Keratinocyte (primary cell): ENCODE results near the gene XRCC1. TPM values are rescaled to one million over a fixed set of nuclear protein-coding genes. Genes with fewer than 3 reads are reported as not detected.
"Not testable (repeated sequence)": the region's sequence is repeated elsewhere in the genome, so short reads cannot be mapped to it uniquely, and the experiment has no call there.

Source experiments
- DNase-seq: peaks from one replicate; pipeline ENCODE4 v3.0.0-alpha.2; 2011; ENCODE audit warnings: low read depth, missing footprints, low spot score
- FAIRE-seq: peaks from 2 replicates; lab custom pipeline; 2011; peaks lifted over from hg19 to GRCh38; lab: Jason Lieb, UNC
- H2AFZ ChIP-seq: 2 replicates; pipeline ENCODE4 v1.6.0; 2012; ENCODE audit warnings: low read length, control low read depth, inconsistent platforms; ENCODE audit not compliant: control insufficient read depth
- H3K27ac ChIP-seq: 2 replicates; pipeline ENCODE4 v1.5.1; 2011; ENCODE audit warnings: low read length; ENCODE audit not compliant: control insufficient read depth, insufficient read depth
- H3K27me3 ChIP-seq: 3 replicates; pipeline ENCODE4 v1.6.0; 2011; ENCODE audit warnings: low read length; ENCODE audit not compliant: control insufficient read depth, insufficient read depth; ENCODE audit errors: extremely low read depth
- H3K36me3 ChIP-seq, 2 experiments: 2 replicates in 1 of 2; 3 replicates in 1 of 2; pipeline ENCODE4 v1.5.1; 2011; ENCODE audit warnings: low read length in 2 of 2, mild to moderate bottlenecking in 1 of 2; ENCODE audit not compliant: control insufficient read depth in 2 of 2, insufficient read depth in 2 of 2; ENCODE audit errors: extremely low read depth in 1 of 2
- H3K4me1 ChIP-seq: 3 replicates; pipeline ENCODE4 v1.5.1; 2011; ENCODE audit warnings: low read length; ENCODE audit not compliant: control insufficient read depth, insufficient read depth; ENCODE audit errors: extremely low read depth
- H3K4me2 ChIP-seq: 3 replicates; pipeline ENCODE4 v1.6.0; 2011; ENCODE audit warnings: low read depth, low read length; ENCODE audit not compliant: control insufficient read depth, insufficient read depth; ENCODE audit errors: extremely low read depth
- H3K4me3 ChIP-seq, 3 experiments: fragments of 200-600 bp in 1 of 3; sonication (generic) in 1 of 3; 2 replicates in 2 of 3; 3 replicates in 1 of 3; pipeline ENCODE4 v1.5.1; 2011 to 2016; ENCODE audit warnings: low read length in 3 of 3, mild to moderate bottlenecking in 3 of 3, control low read depth in 2 of 3, inconsistent platforms in 1 of 3, low read depth in 1 of 3, mixed read lengths in 1 of 3, mixed run types in 1 of 3, moderate library complexity in 1 of 3; ENCODE audit not compliant: control insufficient read depth in 2 of 3, insufficient read depth in 2 of 3; ENCODE audit errors: extremely low read depth in 1 of 3
- H3K79me2 ChIP-seq: 2 replicates; pipeline ENCODE4 v1.6.0; 2012; ENCODE audit warnings: low read length; ENCODE audit not compliant: control insufficient read depth, insufficient read depth
- H3K9ac ChIP-seq: 3 replicates; pipeline ENCODE4 v1.6.0; 2011; ENCODE audit warnings: low read length; ENCODE audit not compliant: control insufficient read depth, insufficient read depth; ENCODE audit errors: extremely low read depth
- H3K9me1 ChIP-seq: 3 replicates; pipeline ENCODE4 v1.6.0; 2011; ENCODE audit warnings: low read length; ENCODE audit not compliant: control insufficient read depth, insufficient read depth; ENCODE audit errors: extremely low read depth
- H3K9me3 ChIP-seq: 2 replicates; pipeline ENCODE4 v1.5.1; 2012; ENCODE audit warnings: low read depth, low read length; ENCODE audit not compliant: control insufficient read depth
- H4K20me1 ChIP-seq: 3 replicates; pipeline ENCODE4 v1.6.0; 2011; ENCODE audit warnings: low read length; ENCODE audit not compliant: control insufficient read depth, insufficient read depth; ENCODE audit errors: extremely low read depth
- EZH2 ChIP-seq: IDR thresholded peaks from one replicate; pipeline ENCODE4 v1.6.1; 2012; ENCODE audit warnings: inconsistent platforms, mild to moderate bottlenecking, low read length, moderate library complexity
- dilution Hi-C: fragments of 300-500 bp; cut with MboI; formaldehyde crosslinking; loops from one replicate; pipeline ENCODE4 v1.7.0; 2020; ENCODE audit warnings: low sequenced_read_pairs; ENCODE audit not compliant: extremely low pct_ligation_motif_present
- polyA plus RNA-seq, 5 experiments: library from polyadenylated mRNA; depleted of rRNA in 3 of 5; stranded (reverse) in 3 of 5; stranded (forward) in 1 of 5; unstranded in 1 of 5; fragments of >200 nt; gene quantifications; 1 replicate in 1 of 5; 2 replicates in 3 of 5; 3 replicates in 1 of 5; pipeline versions ENCODE4 v1.2.1 to v1.2.3, GENCODE V29; 2011 to 2012; ENCODE audit warnings: missing spikeins in 2 of 5, low read depth in 1 of 5, low replicate concordance in 1 of 5
- TF ChIP-seq, protein P1 (sequence below), 3 experiments: IDR thresholded peaks in 1 of 3; conservative IDR thresholded peaks in 1 of 3; optimal IDR thresholded peaks in 1 of 3; 2 replicates in 2 of 3; 3 replicates in 1 of 3; pipeline versions ENCODE3 to v1.5.1; 2011; ENCODE audit warnings: low read length in 3 of 3, mild to moderate bottlenecking in 3 of 3, moderate library complexity in 2 of 3, control low read depth in 1 of 3, inconsistent platforms in 1 of 3; ENCODE audit not compliant: insufficient read depth in 2 of 3; ENCODE audit errors: extremely low read depth in 1 of 3

Gene XRCC1
- polyA plus RNA-seq, 1 donor (not counting 4 experiments of a cell fraction or from before 2014, with no cell fraction given), result 16.3 TPM

DNA sequence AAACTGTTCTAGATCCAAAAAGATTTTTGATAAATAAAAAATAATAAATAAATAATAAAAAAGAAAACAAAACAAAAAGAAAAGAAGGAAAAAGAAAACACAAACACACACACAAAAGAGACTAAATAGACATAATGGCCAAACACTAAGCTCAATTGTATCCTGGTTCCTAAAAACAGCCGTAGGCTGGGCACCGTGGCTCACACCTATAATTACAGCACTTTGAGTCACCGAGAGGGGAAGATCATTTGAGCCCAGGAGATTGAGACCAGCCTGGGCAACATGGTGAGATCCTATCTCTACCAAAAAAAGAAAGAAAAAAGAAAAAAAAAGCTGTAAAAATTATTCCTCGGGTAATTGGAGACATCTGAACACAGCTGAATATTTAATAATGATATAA is 57.3 kb downstream of the XRCC1 start:
- H3K36me3 ChIP-seq, result peaks cover 11% of the 10 kb centered on the region in 2 experiments
- H3K79me2 ChIP-seq, result peaks cover 36% of the 10 kb centered on the region
- no peak overlapping the region for H3K4me3 ChIP-seq
- no peak overlapping the region for H3K4me2 ChIP-seq
- H3K9me1 ChIP-seq, result no peaks in the 10 kb centered on the region
- H3K27me3 ChIP-seq, result no peaks in the 10 kb centered on the region
- FAIRE-seq (no peak), DNase-seq (no peak)
- no peaks in the 10 kb centered on the region for H3K9me3 ChIP-seq
- H3K27ac ChIP-seq, result peak overlapping the region; percentile 36
- H4K20me1 ChIP-seq, result peaks cover 3% of the 10 kb centered on the region
- TF ChIP-seq, protein P1, sequence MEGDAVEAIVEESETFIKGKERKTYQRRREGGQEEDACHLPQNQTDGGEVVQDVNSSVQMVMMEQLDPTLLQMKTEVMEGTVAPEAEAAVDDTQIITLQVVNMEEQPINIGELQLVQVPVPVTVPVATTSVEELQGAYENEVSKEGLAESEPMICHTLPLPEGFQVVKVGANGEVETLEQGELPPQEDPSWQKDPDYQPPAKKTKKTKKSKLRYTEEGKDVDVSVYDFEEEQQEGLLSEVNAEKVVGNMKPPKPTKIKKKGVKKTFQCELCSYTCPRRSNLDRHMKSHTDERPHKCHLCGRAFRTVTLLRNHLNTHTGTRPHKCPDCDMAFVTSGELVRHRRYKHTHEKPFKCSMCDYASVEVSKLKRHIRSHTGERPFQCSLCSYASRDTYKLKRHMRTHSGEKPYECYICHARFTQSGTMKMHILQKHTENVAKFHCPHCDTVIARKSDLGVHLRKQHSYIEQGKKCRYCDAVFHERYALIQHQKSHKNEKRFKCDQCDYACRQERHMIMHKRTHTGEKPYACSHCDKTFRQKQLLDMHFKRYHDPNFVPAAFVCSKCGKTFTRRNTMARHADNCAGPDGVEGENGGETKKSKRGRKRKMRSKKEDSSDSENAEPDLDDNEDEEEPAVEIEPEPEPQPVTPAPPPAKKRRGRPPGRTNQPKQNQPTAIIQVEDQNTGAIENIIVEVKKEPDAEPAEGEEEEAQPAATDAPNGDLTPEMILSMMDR (optimal IDR thresholded peaks at IDR 0.05 in 1 of 3, IDR thresholded peaks at IDR 0.05 in 1 of 3, conservative IDR thresholded peaks at IDR 0.05 in 1 of 3; ENCODE audit: extremely low read depth in 1 of 3, insufficient read depth in 2 of 3, low read length in 3 of 3), result no peak
- TF ChIP-seq EZH2, result no peak
- dilution Hi-C loops, result no loop called here
- peaks cover 17% of the 10 kb centered on the region for H3K4me1 ChIP-seq
- peak overlapping the region; percentile 22 for H3K9ac ChIP-seq
- H2AFZ ChIP-seq, result no peak overlapping the region

DNA sequence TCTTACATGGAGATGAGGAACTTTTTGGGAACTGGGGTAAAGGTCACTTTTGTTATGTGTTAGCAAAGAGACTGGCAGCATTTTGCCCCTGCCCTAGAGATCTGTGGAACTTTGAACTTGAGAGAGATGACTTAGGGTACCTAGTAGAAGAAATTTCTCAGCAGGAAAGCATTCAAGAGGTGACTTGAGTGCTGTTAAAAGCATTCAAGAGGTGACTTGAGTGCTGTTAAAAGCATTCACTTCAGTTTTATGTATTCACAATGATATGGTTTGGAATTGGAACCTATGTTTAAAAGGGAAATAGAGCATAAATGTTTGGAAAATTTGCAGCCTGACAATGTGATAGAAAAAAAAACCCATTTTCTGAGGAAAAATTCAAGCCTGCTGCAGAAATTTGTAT is 62.9 kb downstream of the XRCC1 start:
- dilution Hi-C loops, H4K20me1 ChIP-seq, H3K9me3 ChIP-seq, FAIRE-seq, H3K27ac ChIP-seq, H3K27me3 ChIP-seq, DNase-seq, H3K4me3 ChIP-seq, H3K4me1 ChIP-seq, H3K9ac ChIP-seq, H3K9me1 ChIP-seq, H3K4me2 ChIP-seq, H2AFZ ChIP-seq: not testable (repeated sequence)
- Histone ChIP-seq H3K36me3 (peaks cover 24 to 25% of the 10 kb centered on the region in 2 experiments), H3K79me2 (peaks cover 13% of the 10 kb centered on the region)

DNA sequence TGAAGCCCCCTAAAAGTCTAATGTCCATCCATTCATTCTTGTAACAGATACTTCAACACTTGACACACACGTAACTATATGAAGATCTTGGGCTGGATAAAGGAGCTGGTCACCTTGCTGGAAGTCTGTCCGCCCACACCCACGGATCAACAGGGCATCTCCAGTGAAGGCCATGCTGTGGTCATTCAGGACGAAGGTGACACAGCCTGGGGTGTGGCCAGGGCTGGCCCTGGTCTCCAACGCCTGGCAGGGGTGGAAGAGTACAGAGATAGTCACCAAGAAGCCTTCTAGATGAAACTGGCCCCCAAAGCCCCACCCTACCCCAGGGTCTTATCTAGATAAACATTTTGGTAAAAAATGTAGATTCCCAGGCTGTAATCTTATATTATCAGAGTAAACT is 64.0 kb downstream of the XRCC1 start:
- dilution Hi-C loops, result no loop called here
- no peak overlapping the region for H2AFZ ChIP-seq
- TF ChIP-seq, protein P1 (optimal IDR thresholded peaks at IDR 0.05 in 1 of 3, IDR thresholded peaks at IDR 0.05 in 1 of 3, conservative IDR thresholded peaks at IDR 0.05 in 1 of 3; ENCODE audit: extremely low read depth in 1 of 3, insufficient read depth in 2 of 3, low read length in 3 of 3), result no peak
- no peak for TF ChIP-seq EZH2
- no peak for DNase-seq
- H3K36me3 ChIP-seq, result peaks cover 17 to 29% of the 10 kb centered on the region in 2 experiments
- FAIRE-seq, result no peak
- H3K4me1 ChIP-seq, result no peaks in the 10 kb centered on the region
- H3K9me3 ChIP-seq, result no peaks in the 10 kb centered on the region
- no peaks in the 10 kb centered on the region for H3K27me3 ChIP-seq
- H3K79me2 ChIP-seq, result peaks cover 4% of the 10 kb centered on the region
- H3K4me2 ChIP-seq, result no peak overlapping the region
- no peak overlapping the region for H3K9ac ChIP-seq
- no peak overlapping the region for H3K4me3 ChIP-seq
- no peaks in the 10 kb centered on the region for H4K20me1 ChIP-seq
- H3K27ac ChIP-seq, result no peak overlapping the region
- no peaks in the 10 kb centered on the region for H3K9me1 ChIP-seq
